Measurements from ENCODE around the gene ZFAND2A.

ZFAND2A gene

DNA sequence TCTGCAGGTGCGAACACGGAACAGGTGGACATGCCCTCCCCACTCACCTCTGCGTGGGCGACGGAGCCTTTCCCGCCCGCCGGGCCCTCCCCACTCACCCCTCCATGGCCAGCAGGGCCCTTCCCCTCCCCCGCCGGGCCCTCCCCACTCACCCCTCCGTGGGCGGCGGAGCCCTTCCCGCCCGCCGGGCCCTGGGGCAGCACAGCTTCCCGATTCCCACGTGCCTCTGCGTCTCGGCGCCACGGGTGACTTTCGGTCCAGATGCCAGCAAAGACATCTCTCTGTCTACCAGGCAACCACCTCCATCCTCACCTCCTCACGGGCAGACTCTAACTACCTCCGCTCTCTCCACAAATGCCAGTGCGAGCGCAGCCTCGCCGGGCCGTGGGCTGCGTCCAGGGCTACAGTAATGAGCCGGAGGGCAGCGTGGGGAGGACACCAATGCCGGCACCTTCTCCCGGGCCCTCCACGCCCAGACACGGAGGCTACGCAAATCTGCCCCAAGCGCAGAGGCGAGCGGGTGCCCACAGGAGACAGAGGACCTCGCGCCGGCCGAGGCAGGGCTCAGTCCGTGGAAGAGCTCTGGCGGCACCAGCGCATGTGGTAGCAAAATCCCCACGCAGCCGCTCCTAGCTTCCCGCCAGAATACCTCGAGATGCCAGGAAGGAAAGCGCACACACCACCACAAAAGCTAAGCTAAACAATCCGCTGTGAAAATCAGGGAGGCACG is 50.2 kb downstream of the ZFAND2A start:
- in situ Hi-C loops (cut with HindIII; ENCODE audit: low sequenced_read_pairs): no loop called here

DNA sequence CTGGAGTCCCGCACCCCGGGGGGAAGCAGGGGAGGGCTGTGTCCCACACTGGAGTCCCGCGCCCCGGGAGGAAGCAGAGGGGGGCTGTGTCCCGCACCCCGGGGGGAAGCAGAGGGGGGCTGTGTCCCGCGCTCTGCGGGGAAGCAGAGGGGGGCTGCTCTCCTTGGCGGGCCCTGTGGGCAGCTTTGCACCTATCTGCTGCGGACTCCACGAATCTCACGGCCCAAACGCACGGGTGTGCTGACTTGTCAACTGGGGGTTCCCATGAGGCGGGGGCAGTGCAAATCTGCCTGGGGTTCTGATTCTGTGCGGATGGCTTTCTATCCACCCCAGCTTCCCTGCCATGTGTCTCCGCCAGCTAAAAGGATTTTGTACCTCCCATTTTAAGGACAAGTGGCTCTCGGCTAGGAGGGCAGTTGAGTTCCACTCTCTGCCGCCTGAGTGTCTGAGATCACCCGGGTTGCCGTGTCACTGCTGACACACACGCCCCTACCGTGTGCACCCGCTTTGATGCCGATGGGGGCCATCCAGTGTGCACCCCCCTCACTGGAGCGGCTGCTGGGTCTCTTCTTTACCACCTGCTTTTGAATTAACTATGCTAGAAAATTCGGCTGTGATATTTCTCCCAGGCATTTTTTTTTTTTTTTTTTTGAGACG is 51.6 kb downstream of the ZFAND2A start:
- in situ Hi-C loops (cut with HindIII; ENCODE audit: low sequenced_read_pairs): no loop called here

GRCh38 chr7:1106793-1107421 is 53.1 kb downstream of the ZFAND2A start:
- in situ Hi-C loops (cut with HindIII; ENCODE audit: low sequenced_read_pairs): no loop called here

DNA sequence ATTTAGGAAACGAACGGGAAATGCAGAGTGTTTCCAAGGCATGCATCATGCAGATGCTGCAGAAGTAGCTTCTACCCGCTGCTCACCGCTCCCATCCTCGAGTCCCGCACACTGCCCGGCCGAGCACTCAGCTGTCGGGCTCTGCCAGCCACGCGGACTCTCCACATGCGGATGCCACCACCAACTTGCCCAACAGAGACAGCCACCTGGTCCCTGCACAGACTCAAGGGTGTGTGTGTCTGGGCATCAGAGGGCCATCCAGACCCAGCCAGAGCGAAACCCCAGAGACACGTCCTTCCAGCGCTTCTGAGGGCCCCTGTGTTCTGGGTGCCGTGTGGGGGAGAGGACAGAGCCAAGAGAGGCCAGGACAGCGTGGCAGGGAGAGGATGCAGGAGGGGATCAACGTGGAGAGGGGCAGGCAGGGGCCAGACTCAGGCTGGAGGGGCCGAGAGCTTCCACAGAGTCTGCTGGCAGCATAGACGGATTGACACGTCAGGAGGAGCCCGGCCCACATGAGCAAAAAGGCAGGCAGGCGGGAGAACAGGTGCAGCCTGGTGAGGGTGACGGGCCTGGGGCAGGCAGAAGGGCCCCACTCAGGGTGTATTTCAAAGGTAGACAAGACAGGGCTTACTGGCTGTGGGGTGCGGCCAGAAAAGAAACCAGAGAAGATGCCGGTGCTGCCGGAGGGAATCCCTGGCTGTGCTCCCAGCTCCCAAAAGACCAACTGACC is 53.8 kb downstream of the ZFAND2A start:
- in situ Hi-C loops (cut with HindIII; ENCODE audit: low sequenced_read_pairs): no loop called here

DNA sequence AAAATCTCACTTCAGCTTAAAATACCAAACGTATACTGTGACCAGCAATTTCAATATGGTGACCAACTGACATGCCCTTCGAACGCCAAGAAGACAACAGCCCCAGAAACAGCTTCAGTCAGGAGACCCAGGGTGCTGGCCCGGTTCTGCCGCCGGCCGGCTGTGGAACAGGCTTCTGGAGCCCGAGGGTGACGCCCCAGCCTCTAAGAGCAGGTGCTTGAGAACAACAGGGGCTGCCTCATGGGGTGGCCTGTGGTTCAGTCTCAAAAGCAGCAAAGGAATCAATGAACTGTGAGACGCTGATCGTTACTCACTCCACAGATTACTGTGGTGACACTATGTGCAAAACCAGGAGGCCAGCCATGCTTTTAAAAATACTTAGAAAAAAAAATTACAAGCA is 54.8 kb downstream of the ZFAND2A start:
- in situ Hi-C loops (cut with HindIII; ENCODE audit: low sequenced_read_pairs): no loop called here

GRCh38 chr7:1104516-1105179 is 55.3 kb downstream of the ZFAND2A start:
- in situ Hi-C loops (cut with HindIII; ENCODE audit: low sequenced_read_pairs): no loop called here

DNA sequence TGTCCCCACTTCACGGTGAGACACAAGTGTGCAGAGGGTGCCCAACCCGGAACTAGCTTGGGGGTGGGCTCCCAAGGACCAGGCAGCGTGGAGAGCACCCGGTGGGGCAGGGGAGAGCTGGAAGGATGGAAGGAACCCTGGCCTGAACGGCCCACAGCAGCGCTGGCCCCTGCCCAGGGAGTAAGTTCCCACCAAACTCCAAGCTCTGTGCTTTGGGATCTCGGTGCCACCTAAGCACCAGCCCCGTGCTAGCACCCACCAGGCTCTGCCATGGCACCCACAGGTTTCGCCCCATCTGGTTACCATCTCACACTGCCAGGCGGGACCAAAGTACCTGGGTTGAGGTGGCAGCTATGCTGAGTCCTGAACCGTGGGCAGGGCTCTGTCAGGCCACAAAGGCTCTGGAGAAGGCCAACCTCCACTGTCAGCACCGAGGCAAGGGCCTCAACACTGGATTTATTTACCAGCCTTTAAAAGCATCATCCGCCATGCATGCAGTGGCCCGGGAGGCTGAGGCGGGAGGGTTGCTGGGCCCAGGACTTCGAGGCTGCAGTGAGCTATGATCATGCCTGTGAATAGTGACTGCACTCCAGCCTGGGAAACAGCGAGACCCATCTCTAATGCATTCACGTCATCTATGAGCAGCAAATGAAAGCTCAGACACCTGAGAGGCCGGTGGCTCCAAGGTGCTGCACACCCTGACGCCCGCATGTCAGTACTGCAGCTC is 56.0 kb downstream of the ZFAND2A start:
- in situ Hi-C loops (cut with HindIII; ENCODE audit: low sequenced_read_pairs): no loop called here

DNA sequence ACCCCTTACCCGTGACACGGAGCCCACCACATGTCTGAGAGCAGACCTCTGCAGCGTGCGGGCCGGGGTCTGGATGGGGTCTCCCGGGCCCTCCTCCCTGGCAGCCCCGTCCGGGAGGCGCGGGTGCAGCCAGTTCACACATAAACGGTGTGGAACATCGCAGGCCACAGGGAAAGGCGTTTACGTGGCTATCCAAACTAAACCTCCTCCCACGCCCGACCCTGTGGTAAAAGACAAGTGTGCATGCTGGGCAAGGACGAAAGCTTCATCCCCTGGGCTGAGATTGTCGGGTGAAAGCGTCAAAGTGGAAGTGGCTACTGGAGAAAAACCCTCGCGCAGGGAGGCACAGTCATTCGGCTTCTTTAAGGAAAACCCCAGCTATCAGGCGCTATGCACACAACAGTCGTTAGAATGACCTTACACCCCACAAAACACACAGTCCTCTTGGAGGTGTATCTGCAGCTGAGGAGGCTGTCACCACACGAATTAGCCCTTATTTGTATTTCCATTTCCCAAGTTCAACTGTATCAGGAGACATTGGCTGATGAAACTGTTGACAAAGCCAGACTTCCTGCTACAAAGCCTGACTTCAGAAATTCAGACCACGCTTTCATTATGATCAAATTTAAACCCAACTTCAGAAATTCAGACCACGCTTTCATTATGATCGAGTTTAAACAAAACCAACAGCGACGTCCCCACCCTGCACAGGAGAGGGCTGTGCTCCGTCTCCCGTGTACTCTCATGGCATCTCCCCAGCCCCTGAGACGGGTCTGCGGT is 56.8 kb downstream of the ZFAND2A start:
- in situ Hi-C loops (cut with HindIII; ENCODE audit: low sequenced_read_pairs): no loop called here
